PC-3 (cell line): ENCODE data around the gene HPSE2.

Experiments
- EZH2 ChIP-seq: fragments of 300-600 bp; sonication (generic); IDR thresholded peaks from one replicate; pipeline ENCODE4 v1.6.1; 2017; ENCODE audit warnings: antibody characterized with exemption, mild to moderate bottlenecking, low read length; ENCODE audit not compliant: unreplicated experiment
- EZH2phosphoT487 ChIP-seq: fragments of 300-600 bp; sonication (generic); IDR thresholded peaks from 2 replicates; pipeline ENCODE4 v1.6.1; 2018; ENCODE audit warnings: mild to moderate bottlenecking, antibody characterized with exemption, low read length, borderline replicate concordance
- TF ChIP-seq, protein P1 (sequence below): fragments of 300-600 bp; sonication (generic); conservative IDR thresholded peaks from 2 replicates; pipeline ENCODE4 v1.5.1; 2017; ENCODE audit warnings: antibody characterized with exemption, low read depth, mild to moderate bottlenecking, low read length

DNA sequence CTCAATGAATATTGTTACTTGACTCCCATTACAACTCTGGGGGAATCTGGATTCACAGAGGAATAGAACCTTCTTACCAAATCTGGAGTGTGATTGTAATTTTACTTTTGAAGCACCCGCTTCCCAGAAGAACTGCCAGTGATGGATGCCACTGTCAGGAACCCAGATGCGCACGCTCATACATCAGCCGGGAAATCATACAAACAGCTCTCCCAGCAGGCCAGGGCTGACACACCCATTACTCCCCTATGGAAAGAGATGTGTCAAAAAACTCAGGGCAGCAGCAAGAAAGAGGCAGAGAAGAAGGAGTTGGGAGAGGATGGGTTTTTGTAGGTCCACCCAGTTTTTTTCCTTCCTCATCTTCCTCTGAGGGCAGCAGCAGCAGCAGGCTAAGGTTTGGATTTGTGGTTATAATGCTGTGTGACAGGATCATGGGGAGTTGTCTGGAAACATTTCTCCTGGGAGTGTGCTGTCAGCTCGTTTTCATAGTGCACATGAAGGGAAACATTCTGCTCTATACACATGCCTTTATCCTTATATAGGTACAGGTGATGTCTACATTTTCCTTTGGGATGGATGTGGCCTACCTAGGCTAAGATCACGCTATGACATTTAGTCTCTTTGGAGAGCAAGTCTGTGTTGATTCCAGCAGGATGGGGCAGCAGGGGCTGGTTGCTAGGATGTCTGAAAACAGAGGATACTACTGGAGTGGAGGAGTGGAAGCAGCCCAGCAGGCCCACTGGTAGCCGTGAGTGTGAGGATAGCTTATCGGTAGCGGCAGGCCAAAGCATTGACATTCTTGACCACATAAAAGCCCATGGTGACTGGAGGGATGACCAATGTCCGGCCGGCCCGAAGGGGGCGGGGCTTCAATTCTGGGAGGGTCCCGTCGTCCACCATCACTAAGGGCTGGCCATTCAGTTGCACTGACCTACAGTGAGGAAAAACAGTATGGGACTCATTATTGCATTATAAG is 776.6 kb downstream of the HPSE2 start:
- TF ChIP-seq, protein P1, sequence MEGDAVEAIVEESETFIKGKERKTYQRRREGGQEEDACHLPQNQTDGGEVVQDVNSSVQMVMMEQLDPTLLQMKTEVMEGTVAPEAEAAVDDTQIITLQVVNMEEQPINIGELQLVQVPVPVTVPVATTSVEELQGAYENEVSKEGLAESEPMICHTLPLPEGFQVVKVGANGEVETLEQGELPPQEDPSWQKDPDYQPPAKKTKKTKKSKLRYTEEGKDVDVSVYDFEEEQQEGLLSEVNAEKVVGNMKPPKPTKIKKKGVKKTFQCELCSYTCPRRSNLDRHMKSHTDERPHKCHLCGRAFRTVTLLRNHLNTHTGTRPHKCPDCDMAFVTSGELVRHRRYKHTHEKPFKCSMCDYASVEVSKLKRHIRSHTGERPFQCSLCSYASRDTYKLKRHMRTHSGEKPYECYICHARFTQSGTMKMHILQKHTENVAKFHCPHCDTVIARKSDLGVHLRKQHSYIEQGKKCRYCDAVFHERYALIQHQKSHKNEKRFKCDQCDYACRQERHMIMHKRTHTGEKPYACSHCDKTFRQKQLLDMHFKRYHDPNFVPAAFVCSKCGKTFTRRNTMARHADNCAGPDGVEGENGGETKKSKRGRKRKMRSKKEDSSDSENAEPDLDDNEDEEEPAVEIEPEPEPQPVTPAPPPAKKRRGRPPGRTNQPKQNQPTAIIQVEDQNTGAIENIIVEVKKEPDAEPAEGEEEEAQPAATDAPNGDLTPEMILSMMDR: no peak
- no peak for TF ChIP-seq EZH2
- no peak for TF ChIP-seq EZH2phosphoT487
